Testis (tissue), 2 donors: ENCODE data around the gene ST8SIA5.

ENCODE experiments used
- CTCF ChIP-seq, 3 experiments: fragments of 450-650 bp in 2 of 3; fragments of 200-600 bp in 1 of 3; sonication (generic) in 1 of 3; IDR thresholded peaks; one replicate each; pipeline ENCODE4 v1.5.1; 2016 to 2019; ENCODE audit warnings: antibody characterized with exemption in 3 of 3, mild to moderate bottlenecking in 2 of 3, moderate library complexity in 1 of 3
- POLR2A ChIP-seq: fragments of 450-650 bp; IDR thresholded peaks from one replicate; pipeline ENCODE4 v1.6.1; 2017; ENCODE audit warnings: antibody characterized with exemption, mild to moderate bottlenecking, moderate library complexity

- TF ChIP-seq CTCF (IDR thresholded peaks at IDR 0.05) (no peak), POLR2A (no peak)
These were observed 114.9 kb downstream of the ST8SIA5 start for GRCh38 chr18:46641917-46642316.
